ENCODE data around the gene SLC25A22. TPM values are rescaled to one million over a fixed set of nuclear protein-coding genes. Genes with fewer than 3 reads are reported as not detected.

SLC25A22 gene
- total RNA-seq, 1 experiment from 2014 or later = 32.7 TPM

DNA sequence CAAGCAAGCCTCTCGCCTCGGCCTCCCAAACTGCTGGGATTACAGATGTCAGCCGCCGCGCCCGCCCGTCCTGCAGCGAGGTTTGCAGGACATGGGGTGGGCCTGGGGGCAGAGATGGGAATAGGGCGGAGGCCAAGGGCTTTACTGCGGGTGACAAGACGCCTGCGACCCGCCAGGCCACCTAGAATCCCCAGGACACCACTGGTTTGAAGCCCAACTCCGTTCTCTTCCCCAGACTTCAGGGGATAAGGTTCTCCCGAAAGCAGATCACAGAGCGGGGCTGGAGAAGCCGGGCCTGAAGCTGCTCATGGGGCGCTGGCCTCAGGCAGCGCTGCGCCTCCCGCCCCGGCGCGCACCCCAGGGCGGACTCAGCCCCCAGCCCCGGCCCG lies 43.9 kb upstream of the SLC25A22 start:
- TF ChIP-seq EZH2phosphoT487 (IDR thresholded peaks at IDR 0.05; ENCODE audit: borderline replicate concordance, low read length) (no peak), EZH2 (IDR thresholded peaks at IDR 0.05; ENCODE audit: low read length, unreplicated experiment) (no peak)
- TF ChIP-seq, protein P1, sequence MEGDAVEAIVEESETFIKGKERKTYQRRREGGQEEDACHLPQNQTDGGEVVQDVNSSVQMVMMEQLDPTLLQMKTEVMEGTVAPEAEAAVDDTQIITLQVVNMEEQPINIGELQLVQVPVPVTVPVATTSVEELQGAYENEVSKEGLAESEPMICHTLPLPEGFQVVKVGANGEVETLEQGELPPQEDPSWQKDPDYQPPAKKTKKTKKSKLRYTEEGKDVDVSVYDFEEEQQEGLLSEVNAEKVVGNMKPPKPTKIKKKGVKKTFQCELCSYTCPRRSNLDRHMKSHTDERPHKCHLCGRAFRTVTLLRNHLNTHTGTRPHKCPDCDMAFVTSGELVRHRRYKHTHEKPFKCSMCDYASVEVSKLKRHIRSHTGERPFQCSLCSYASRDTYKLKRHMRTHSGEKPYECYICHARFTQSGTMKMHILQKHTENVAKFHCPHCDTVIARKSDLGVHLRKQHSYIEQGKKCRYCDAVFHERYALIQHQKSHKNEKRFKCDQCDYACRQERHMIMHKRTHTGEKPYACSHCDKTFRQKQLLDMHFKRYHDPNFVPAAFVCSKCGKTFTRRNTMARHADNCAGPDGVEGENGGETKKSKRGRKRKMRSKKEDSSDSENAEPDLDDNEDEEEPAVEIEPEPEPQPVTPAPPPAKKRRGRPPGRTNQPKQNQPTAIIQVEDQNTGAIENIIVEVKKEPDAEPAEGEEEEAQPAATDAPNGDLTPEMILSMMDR (conservative IDR thresholded peaks at IDR 0.05; ENCODE audit: low read depth, low read length) = no peak
- Histone ChIP-seq H3F3A (ENCODE audit: low read length, unreplicated experiment) (peaks cover 11% of the 10 kb centered on the region), H3K9ac (ENCODE audit: low read length) (peak overlapping the region; percentile 97), H3K4me3 (ENCODE audit: low read length) (peak overlapping the region; percentile 100), H3K27ac (ENCODE audit: low read length) (peak overlapping the region; percentile 87), H4K20me1 (ENCODE audit: low read length) (peaks cover 41% of the 10 kb centered on the region), H3K36me3 (ENCODE audit: low read depth, low read length) (peaks cover 43% of the 10 kb centered on the region), H3K9me2 (replicated peaks; ENCODE audit: low read length) (no peaks in the 10 kb centered on the region), H3K4me2 (ENCODE audit: low read length) (peak overlapping the region; percentile 90), H3K79me2 (ENCODE audit: low read length) (peaks cover 78% of the 10 kb centered on the region), H3K9me3 (ENCODE audit: low read length) (no peaks in the 10 kb centered on the region), H2AFZ (ENCODE audit: low read length) (no peak overlapping the region), H3K27me3 (ENCODE audit: low read length) (no peaks in the 10 kb centered on the region), H3K4me1 (ENCODE audit: insufficient read depth, low read length) (peaks cover 46% of the 10 kb centered on the region)
- POLR2A ChIA-PET (ENCODE audit: unreplicated experiment) = interaction anchor here (0.6 kb wide), 1 partner anchor 423 kb away, joined by 3 read pairs; no protein-coding TSS in a partner anchor
- DNase-seq (no peak), ATAC-seq (no peak)
- intact Hi-C loops (cut with micrococcal nuclease) = loop anchor here (5.0 kb wide), 1 partner anchor 210 kb away; no protein-coding TSS in a partner anchor
- BruUV-seq (replicated peaks) = no TSS peak
- CTCF ChIA-PET = no interaction called here

DNA sequence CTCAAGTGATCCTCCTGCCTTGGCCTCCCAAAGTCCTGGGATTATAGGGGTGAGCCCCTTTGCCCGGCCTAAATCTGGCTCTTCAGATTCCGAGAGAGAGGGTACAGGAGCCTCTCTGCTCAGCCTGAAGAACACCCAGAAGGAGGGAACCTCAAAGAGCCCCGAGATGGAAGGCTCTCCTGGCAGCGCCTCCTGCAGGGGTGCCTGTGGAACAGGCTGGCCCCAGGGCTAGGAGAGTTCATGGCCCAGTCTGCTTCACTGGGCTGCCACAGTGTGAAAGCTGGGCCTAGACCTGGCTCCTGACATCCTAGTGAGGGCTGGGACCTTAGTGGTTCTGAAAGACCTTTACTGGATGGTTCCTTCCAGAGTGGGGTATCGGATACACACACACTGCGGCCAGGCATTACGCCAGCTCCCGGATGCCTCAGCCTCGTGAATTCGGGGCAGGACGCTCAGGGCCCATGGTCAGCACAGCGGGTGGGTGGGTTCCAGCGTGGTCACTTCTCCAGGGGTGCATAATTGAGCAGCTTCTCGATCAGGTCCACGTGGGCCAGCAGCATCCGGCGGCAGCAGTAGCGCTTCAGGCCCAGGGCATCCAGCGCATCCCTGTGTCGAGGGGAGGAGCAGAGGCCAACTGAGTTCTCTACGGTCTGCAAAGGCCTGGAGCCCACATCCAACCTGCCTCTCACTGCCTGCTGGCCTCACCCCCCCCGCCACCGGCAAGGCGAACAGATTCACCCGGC lies 42.0 kb upstream of the SLC25A22 start:
- Histone ChIP-seq H3F3A (ENCODE audit: low read length, unreplicated experiment) (peaks cover 11% of the 10 kb centered on the region), H3K9me2 (replicated peaks; ENCODE audit: low read length) (no peaks in the 10 kb centered on the region), H3K4me2 (ENCODE audit: low read length) (peak overlapping the region; percentile 90), H3K27ac (ENCODE audit: low read length) (no peak overlapping the region), H4K20me1 (ENCODE audit: low read length) (peaks cover 41% of the 10 kb centered on the region), H3K9me3 (ENCODE audit: low read length) (no peaks in the 10 kb centered on the region), H3K27me3 (ENCODE audit: low read length) (no peaks in the 10 kb centered on the region), H3K4me3 (ENCODE audit: low read length) (peak overlapping the region; percentile 100), H3K9ac (ENCODE audit: low read length) (peak overlapping the region; percentile 97), H3K36me3 (ENCODE audit: low read depth, low read length) (peaks cover 53% of the 10 kb centered on the region), H2AFZ (ENCODE audit: low read length) (no peak overlapping the region), H3K79me2 (ENCODE audit: low read length) (peaks cover 75% of the 10 kb centered on the region), H3K4me1 (ENCODE audit: insufficient read depth, low read length) (peaks cover 33% of the 10 kb centered on the region)
- ChIA-PET CTCF (no interaction called here), POLR2A (ENCODE audit: unreplicated experiment) (no interaction called here)
- DNase-seq (peak; percentile 28), ATAC-seq (no peak)
- intact Hi-C loops (cut with micrococcal nuclease) = loop anchor here (5.0 kb wide), 1 partner anchor 212 kb away; no protein-coding TSS in a partner anchor
- BruUV-seq (replicated peaks) = no TSS peak
- no peak for TF ChIP-seq EZH2 (IDR thresholded peaks at IDR 0.05; ENCODE audit: low read length, unreplicated experiment)
- TF ChIP-seq, protein P1 (conservative IDR thresholded peaks at IDR 0.05; ENCODE audit: low read depth, low read length) = peak; percentile 56

DNA sequence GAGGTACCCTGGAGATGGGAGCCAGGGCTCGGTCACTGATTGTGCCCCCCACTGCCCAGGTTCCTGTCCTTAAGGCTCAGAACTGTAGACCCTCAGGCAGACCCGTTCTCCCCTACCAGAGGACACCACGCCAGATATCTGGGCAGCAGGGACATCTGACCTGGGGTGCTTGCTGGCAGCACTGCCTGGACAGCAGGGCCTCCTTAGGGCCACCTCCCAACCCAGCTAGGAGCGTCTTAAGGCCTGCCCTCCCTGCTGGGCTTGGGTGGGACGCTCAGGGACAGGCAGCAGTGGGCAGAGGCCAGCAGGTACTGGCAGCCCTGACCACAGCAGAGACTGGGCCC lies 41.2 kb upstream of the SLC25A22 start:
- Histone ChIP-seq H3K9me2 (replicated peaks; ENCODE audit: low read length) (no peaks in the 10 kb centered on the region), H3K79me2 (ENCODE audit: low read length) (peaks cover 75% of the 10 kb centered on the region), H3K4me3 (ENCODE audit: low read length) (no peak overlapping the region), H3K36me3 (ENCODE audit: low read depth, low read length) (peaks cover 53% of the 10 kb centered on the region), H3K27ac (ENCODE audit: low read length) (0 out of 2 replicates have a peak overlapping the region, but pooled peaks have one; percentile 0), H3K9ac (ENCODE audit: low read length) (no peak overlapping the region), H3K27me3 (ENCODE audit: low read length) (no peaks in the 10 kb centered on the region), H4K20me1 (ENCODE audit: low read length) (peaks cover 41% of the 10 kb centered on the region), H3F3A (ENCODE audit: low read length, unreplicated experiment) (peaks cover 11% of the 10 kb centered on the region), H3K4me2 (ENCODE audit: low read length) (no peak overlapping the region), H3K9me3 (ENCODE audit: low read length) (no peaks in the 10 kb centered on the region), H2AFZ (ENCODE audit: low read length) (no peak overlapping the region), H3K4me1 (ENCODE audit: insufficient read depth, low read length) (peaks cover 33% of the 10 kb centered on the region)
- POLR2A ChIA-PET (ENCODE audit: unreplicated experiment) = interaction anchor here (0.6 kb wide), 1 partner anchor 221 kb away, joined by 3 read pairs; no protein-coding TSS in a partner anchor
- DNase-seq (no peak), ATAC-seq (no peak)
- CTCF ChIA-PET = no interaction called here
- no TSS peak for BruUV-seq (replicated peaks)
- intact Hi-C loops (cut with micrococcal nuclease) = no loop called here
- TF ChIP-seq, protein P1 (conservative IDR thresholded peaks at IDR 0.05; ENCODE audit: low read depth, low read length) = no peak
- no peak for TF ChIP-seq EZH2phosphoT487 (IDR thresholded peaks at IDR 0.05; ENCODE audit: borderline replicate concordance, low read length)
- no peak for TF ChIP-seq EZH2 (IDR thresholded peaks at IDR 0.05; ENCODE audit: low read length, unreplicated experiment)

All from PC-3 (cell line).